IPS-11a (cell line): ENCODE data around the gene SDCCAG8.
"Not testable (repeated sequence)": the region's sequence is repeated elsewhere in the genome, so short reads cannot be mapped to it uniquely, and the experiment has no call there.

Experiments used
- H3K4me3 ChIP-seq: one replicate; pipeline ENCODE4 v1.5.1; 2013; ENCODE audit warnings: low read depth, low read length, control low read depth

SDCCAG8 gene

GRCh38 chr1:243323491-243323890, 67.7 kb downstream of the SDCCAG8 start:
- no peak overlapping the region for H3K4me3 ChIP-seq

- no peak overlapping the region for H3K4me3 ChIP-seq
These were observed 69.6 kb downstream of the SDCCAG8 start for GRCh38 chr1:243325305-243325890.

- H3K4me3 ChIP-seq = no peak overlapping the region
These were observed 76.6 kb downstream of the SDCCAG8 start for GRCh38 chr1:243332440-243332839.

- no peak overlapping the region for H3K4me3 ChIP-seq
These were observed 79.5 kb downstream of the SDCCAG8 start for GRCh38 chr1:243335292-243335691.

GRCh38 chr1:243336163-243336562, 80.3 kb downstream of the SDCCAG8 start:
- H3K4me3 ChIP-seq = no peak overlapping the region

- not testable (repeated sequence) for H3K4me3 ChIP-seq
These were observed 83.0 kb downstream of the SDCCAG8 start for GRCh38 chr1:243338848-243339247.

- H3K4me3 ChIP-seq = no peak overlapping the region
These were observed 85.2 kb downstream of the SDCCAG8 start for GRCh38 chr1:243341074-243341473.

GRCh38 chr1:243343970-243344937, 88.4 kb downstream of the SDCCAG8 start:
- H3K4me3 ChIP-seq = no peak overlapping the region

- no peak overlapping the region for H3K4me3 ChIP-seq
These were observed 89.4 kb downstream of the SDCCAG8 start for GRCh38 chr1:243345205-243345604.

GRCh38 chr1:243346016-243346415, 90.2 kb downstream of the SDCCAG8 start:
- no peak overlapping the region for H3K4me3 ChIP-seq

GRCh38 chr1:243346468-243346867, 90.6 kb downstream of the SDCCAG8 start:
- H3K4me3 ChIP-seq = no peak overlapping the region

- no peak overlapping the region for H3K4me3 ChIP-seq
These were observed 92.5 kb downstream of the SDCCAG8 start for GRCh38 chr1:243348331-243348730.

GRCh38 chr1:243349128-243349527, 93.3 kb downstream of the SDCCAG8 start:
- H3K4me3 ChIP-seq = no peak overlapping the region

GRCh38 chr1:243351337-243351736, 95.5 kb downstream of the SDCCAG8 start:
- no peak overlapping the region for H3K4me3 ChIP-seq

- H3K4me3 ChIP-seq = no peak overlapping the region
These were observed 98.8 kb downstream of the SDCCAG8 start for GRCh38 chr1:243354511-243355153.

- no peak overlapping the region for H3K4me3 ChIP-seq
These were observed 108.0 kb downstream of the SDCCAG8 start for GRCh38 chr1:243363832-243364231.

GRCh38 chr1:243364330-243364729, 108.5 kb downstream of the SDCCAG8 start:
- no peak overlapping the region for H3K4me3 ChIP-seq

- no peak overlapping the region for H3K4me3 ChIP-seq
These were observed 109.0 kb downstream of the SDCCAG8 start for GRCh38 chr1:243364866-243365265.

- no peak overlapping the region for H3K4me3 ChIP-seq
These were observed 111.5 kb downstream of the SDCCAG8 start for GRCh38 chr1:243367314-243367713.

GRCh38 chr1:243374412-243374811, 118.6 kb downstream of the SDCCAG8 start:
- no peak overlapping the region for H3K4me3 ChIP-seq

GRCh38 chr1:243375596-243375995, 119.8 kb downstream of the SDCCAG8 start:
- H3K4me3 ChIP-seq = no peak overlapping the region

- H3K4me3 ChIP-seq = no peak overlapping the region
These were observed 122.8 kb downstream of the SDCCAG8 start for GRCh38 chr1:243378669-243379068.
